K562 (cell line): Measurements from ENCODE around the gene CDC42EP5. TPM values are rescaled to one million over a fixed set of nuclear protein-coding genes. Genes with fewer than 3 reads are reported as not detected.

ENCODE experiments used
- ATAC-seq: fragments of 200-7000 bp; cut with Tn5 transposase; 3 replicates; pipeline ENCODE4 v1.9.1; 2020; ENCODE audit warnings: moderate library complexity
- BruUV-seq: library from RNA; stranded (reverse); fragments of 400-500 nt; replicated peaks from 2 replicates; lab custom pipeline; 2021; lab: Mats Ljungman, UMichigan
- CTCF ChIA-PET: fragments of 300-600 bp; formaldehyde crosslinking; extraction: SDS; loops from one replicate; lab custom pipeline; 2021; ENCODE audit warnings: low intra/inter-chr PET ratio; lab: Yijun Ruan, JAX
- POLR2A ChIA-PET: fragments of 300-600, 350-650 bp; sonication (Branson Sonifier 250); formaldehyde crosslinking; extraction: SDS; loops from one replicate; lab custom pipeline; 2021; ENCODE audit warnings: antibody characterized with exemption, inconsistent platforms; lab: Yijun Ruan, JAX
- DNase-seq, 4 experiments: peaks; one replicate each; pipeline versions ENCODE4 v3.0.0 to v3.0.0-alpha.2; 2011 to 2018; ENCODE audit warnings: low spot score in 3 of 4, mixed read lengths in 3 of 4; ENCODE audit errors: extremely low read depth in 1 of 4
- FAIRE-seq: peaks from 2 replicates; lab custom pipeline; 2011; peaks lifted over from hg19 to GRCh38; lab: Jason Lieb, UNC
- H2AFZ ChIP-seq: 2 replicates; pipeline ENCODE4 v1.6.0; 2011; ENCODE audit warnings: low read depth, low read length, control low read depth, inconsistent platforms
- H3K27ac ChIP-seq: fragments of 200-600 bp; 3 replicates; pipeline ENCODE4 v1.8.0; 2011; ENCODE audit warnings: low read depth, mild to moderate bottlenecking, control low read depth, inconsistent platforms, low read length, moderate library complexity, mixed read lengths; ENCODE audit errors: extremely low read depth
- H3K27me3 ChIP-seq, 2 experiments: fragments of 300-600 bp in 1 of 2; 2 replicates in 1 of 2; 3 replicates in 1 of 2; pipeline versions ENCODE4 v1.6.0 to v1.8.0; 2011; ENCODE audit warnings: inconsistent platforms in 2 of 2, low read length in 2 of 2, mild to moderate bottlenecking in 1 of 2, mixed read lengths in 1 of 2, moderate library complexity in 1 of 2; ENCODE audit not compliant: control insufficient read depth in 2 of 2, insufficient read depth in 2 of 2
- H3K36me3 ChIP-seq: fragments of 300-600 bp; 3 replicates; pipeline ENCODE4 v1.8.0; 2011; ENCODE audit warnings: mild to moderate bottlenecking, low read length, inconsistent platforms; ENCODE audit not compliant: control insufficient read depth, insufficient read depth
- H3K4me1 ChIP-seq, 2 experiments: fragments of 200-600 bp in 1 of 2; replicated peaks in 1 of 2; 2 replicates in 1 of 2; 3 replicates in 1 of 2; pipeline versions ENCODE4 v1.5.1 to v1.8.0; 2011; ENCODE audit warnings: inconsistent platforms in 2 of 2, low read length in 2 of 2, mild to moderate bottlenecking in 1 of 2, mixed read lengths in 1 of 2, moderate library complexity in 1 of 2; ENCODE audit not compliant: control insufficient read depth in 2 of 2, insufficient read depth in 2 of 2
- H3K4me2 ChIP-seq: 2 replicates; pipeline ENCODE4 v1.6.1; 2011; ENCODE audit warnings: low read length, control low read depth, inconsistent platforms, mixed read lengths; ENCODE audit not compliant: insufficient read depth
- H3K4me3 ChIP-seq: fragments of 200-600 bp; sonication (generic), shearing (Covaris generic); 2 replicates; pipeline ENCODE4 v1.5.1; 2016; ENCODE audit warnings: control low read depth, inconsistent platforms
- H3K79me2 ChIP-seq: fragments of 200-600 bp; 3 replicates; pipeline ENCODE4 v1.8.0; 2011; ENCODE audit warnings: low read length, inconsistent platforms; ENCODE audit not compliant: control insufficient read depth, insufficient read depth
- H3K9ac ChIP-seq, 2 experiments: 2 replicates each; pipeline versions ENCODE4 v1.6.0 to v1.6.1; 2011; ENCODE audit warnings: low read depth in 2 of 2, low read length in 2 of 2, control low read depth in 1 of 2, inconsistent platforms in 1 of 2, mild to moderate bottlenecking in 1 of 2, mixed read lengths in 1 of 2; ENCODE audit not compliant: insufficient read depth in 1 of 2
- H3K9me1 ChIP-seq: one replicate; pipeline ENCODE4 v1.6.0; 2011; ENCODE audit warnings: inconsistent platforms, mild to moderate bottlenecking, low read length, moderate library complexity; ENCODE audit not compliant: control insufficient read depth, insufficient read depth
- H3K9me3 ChIP-seq: replicated peaks from 2 replicates; pipeline ENCODE4 v1.5.1; 2011; ENCODE audit warnings: low read depth, low read length, inconsistent platforms; ENCODE audit not compliant: control insufficient read depth, insufficient read depth
- H4K20me1 ChIP-seq: replicated peaks from 2 replicates; pipeline ENCODE4 v1.6.1; 2011; ENCODE audit warnings: low read length, inconsistent platforms, mixed read lengths; ENCODE audit not compliant: control insufficient read depth, insufficient read depth
- C11orf30 ChIP-seq: fragments of 450-650 bp; IDR thresholded peaks from 2 replicates; pipeline ENCODE4 v1.6.1; 2016; ENCODE audit warnings: low read depth, mild to moderate bottlenecking
- KDM4B ChIP-seq, 2 experiments: fragments of 450-650 bp in 1 of 2; sonication (generic) in 1 of 2; IDR thresholded peaks; 2 replicates each; pipeline ENCODE4 v1.6.1; 2016 to 2017; ENCODE audit warnings: borderline replicate concordance in 2 of 2, antibody characterized with exemption in 1 of 2, low read depth in 1 of 2, mild to moderate bottlenecking in 1 of 2
- MAFG ChIP-seq: fragments of 450-650 bp; conservative IDR thresholded peaks from 2 replicates; pipeline ENCODE4 v1.6.1; 2016; ENCODE audit warnings: missing genetic modification characterization, missing compliant biosample characterization
- MAX ChIP-seq: sonication (generic); formaldehyde crosslinking; IDR thresholded peaks from 2 replicates; pipeline ENCODE4 v1.9.0; 2022; ENCODE audit warnings: mild to moderate bottlenecking, missing genetic modification reagents
- PURB ChIP-seq: sonication (generic); formaldehyde crosslinking; IDR thresholded peaks from 2 replicates; pipeline ENCODE4 v1.9.0; 2021; ENCODE audit warnings: low read depth, mild to moderate bottlenecking, missing genetic modification reagents
- STAT5B ChIP-seq: fragments of 250-450 bp; sonication (Bioruptor Pico); IDR thresholded peaks from 2 replicates; pipeline ENCODE4 v1.8.0; 2021; ENCODE audit warnings: mild to moderate bottlenecking, inconsistent platforms
- ZNF316 ChIP-seq: fragments of 450-650 bp; IDR thresholded peaks from 2 replicates; pipeline ENCODE4 v1.6.1; 2016
- WGBS: fragments of 100-300 bp; shearing (Covaris generic); methylation state at CpG from one replicate; pipeline ENCODE4 v1.1.6; 2016; ENCODE audit warnings: low coverage, mixed read lengths; ENCODE audit not compliant: insufficient coverage; ENCODE audit errors: missing lambda C conversion rate; 5-methylcytosine and 5-hydroxymethylcytosine counted together
- in situ Hi-C: fragments of 300-500 bp; cut with MboI; formaldehyde crosslinking; loops from 4 replicates; pipeline ENCODE4 v1.15.0; 2018; ENCODE audit warnings: inconsistent platforms, mixed read lengths
- intact Hi-C: fragments of 100-400 bp; cut with micrococcal nuclease; formaldehyde crosslinking; loops from 2 replicates; pipeline ENCODE4 v1.14.2; 2022
- polyA plus RNA-seq, 8 experiments: library from polyadenylated mRNA; depleted of rRNA in 4 of 8; stranded (reverse) in 5 of 8; unstranded in 3 of 8; fragments of >200 nt; fragmentation: Nextera tagmentation in 2 of 8; fragmentation: Illumina TruSeq in 1 of 8; extraction: Ambion mirVana in 2 of 8; extraction: Trizol in 1 of 8; gene quantifications; 2 replicates each; pipeline versions ENCODE4 v1.2.1 to v1.2.3, GENCODE V29; 2011 to 2014; ENCODE audit warnings: inconsistent platforms in 1 of 8, missing spikeins in 1 of 8
- total RNA-seq, 7 experiments: library from RNA; depleted of rRNA in 6 of 7; stranded (reverse); fragments of >200 nt in 6 of 7; fragmentation: Illumina TruSeq in 2 of 7; extraction: Trizol in 2 of 7; gene quantifications; 2 replicates each; pipeline versions ENCODE4 v1.2.1 to v1.2.3, GENCODE V29; 2011 to 2021; ENCODE audit warnings: low replicate concordance in 1 of 7

Gene CDC42EP5
- total and polyA plus RNA-seq, 9 of the 15 experiments (the other 6 are each of a cell fraction or from before 2014, with no cell fraction given), result 0.15 to 0.38 TPM; not detected in 7

GRCh38 chr19:54451331-54451871 is 21.7 kb downstream of the CDC42EP5 start:
- peak overlapping the region; percentile 46 to 100; a peak in 3 of 4 replicates for H3K9ac ChIP-seq
- H3K9me3 ChIP-seq, result no peaks in the 10 kb centered on the region
- no TSS peak for BruUV-seq
- WGBS, result 47% methylated on average over 6 of the region's 9 CpGs
- in situ Hi-C loops, result no loop called here
- no peaks in the 10 kb centered on the region for H3K27me3 ChIP-seq
- H3K79me2 ChIP-seq, result peaks cover 79% of the 10 kb centered on the region
- peak overlapping the region; percentile 72; the same call in 1 of the 2 replicates for H3K4me3 ChIP-seq
- TF ChIP-seq PURB, result no peak
- peak; percentile 65; the same call in 1 of the 2 replicates for TF ChIP-seq C11orf30
- TF ChIP-seq MAFG, result peak; percentile 67
- TF ChIP-seq ZNF316, result peak; percentile 81
- TF ChIP-seq, all 486 proteins: peak for 3
- Histone ChIP-seq H3K9me1 (peaks cover 12% of the 10 kb centered on the region), H3K4me2 (peak overlapping the region; percentile 88), H2AFZ (no peak overlapping the region), H4K20me1 (peaks cover 28% of the 10 kb centered on the region), H3K4me1 (peaks cover 19 to 40% of the 10 kb centered on the region in 2 experiments; a peak in 4 of 5 replicates), H3K27ac (peak overlapping the region; percentile 51; the same call in 2 of the 3 replicates), H3K36me3 (peaks cover 68% of the 10 kb centered on the region)
- no peak for FAIRE-seq
- intact Hi-C loops, result no loop called here
- POLR2A ChIA-PET, result interaction anchor here (0.9 kb wide), 1 partner anchor 12 kb away, joined by 4 read pairs; the partner anchor contains the start of gene LENG9
- CTCF ChIA-PET, result no interaction called here
- DNase-seq, result no peak
- ATAC-seq, result no peak

GRCh38 chr19:54449701-54450069 is 23.4 kb downstream of the CDC42EP5 start:
- Histone ChIP-seq H3K9me1 (peaks cover 10% of the 10 kb centered on the region), H3K27ac (peak overlapping the region; percentile 97), H4K20me1 (peaks cover 25% of the 10 kb centered on the region), H3K36me3 (peaks cover 65% of the 10 kb centered on the region), H3K4me2 (peak overlapping the region; percentile 88), H3K27me3 (no peaks in the 10 kb centered on the region), H2AFZ (peak overlapping the region; percentile 98), H3K4me1 (peaks cover 19 to 40% of the 10 kb centered on the region in 2 experiments; a peak in 4 of 5 replicates), H3K9ac (peak overlapping the region; percentile 93 to 100), H3K4me3 (peak overlapping the region; percentile 72), H3K9me3 (no peaks in the 10 kb centered on the region), H3K79me2 (peaks cover 80% of the 10 kb centered on the region)
- intact Hi-C loops (loop anchor here (1.0 kb wide), 1 partner anchor 14 kb away; the partner anchor contains the start of gene LENG9), in situ Hi-C loops (no loop called here)
- no TSS peak for BruUV-seq
- ChIA-PET POLR2A (interaction anchor here (2.3 to 3.3 kb wide), 2 partner anchors 10 to 14 kb away, joined by 15 to 16 read pairs; partner anchors contain the start of gene LENG9), CTCF (no interaction called here)
- FAIRE-seq (no peak), DNase-seq (no peak), ATAC-seq (peak; percentile 10; the same call in 1 of the 3 replicates)
- WGBS, result 0% methylated on average over 21 of the region's 21 CpGs
- TF ChIP-seq STAT5B (CRISPR knock-in tag) (no peak), KDM4B (IDR thresholded peaks at IDR 0.05; ENCODE audit: borderline replicate concordance in 2 of 2, low read depth in 1 of 2) (peak in 1 of 2 experiments; percentile 12; a peak in 1 of 4 replicates), MAX (CRISPR knock-in tag) (no peak)
